HTR-8/SVneo (cell line): Measurements from ENCODE around the gene MARCOL.
A peak's percentile ranks its signal among the peaks of the same experiment; 100 is the strongest.
"Not testable (repeated sequence)": the region's sequence is repeated elsewhere in the genome, so short reads cannot be mapped to it uniquely, and the experiment has no call there.

ENCODE experiments used
- DNase-seq: peaks from one replicate; pipeline ENCODE4 v3.0.0; 2011; ENCODE audit warnings: low spot score, mixed read lengths; ENCODE audit not compliant: insufficient read length
- FAIRE-seq: peaks from 2 replicates; lab custom pipeline; 2011; peaks lifted over from hg19 to GRCh38; lab: Jason Lieb, UNC

MARCOL gene

GRCh38 chr5:148261221-148261620, 22.9 kb downstream of the MARCOL start:
- FAIRE-seq: no peak
- DNase-seq: no peak

DNA sequence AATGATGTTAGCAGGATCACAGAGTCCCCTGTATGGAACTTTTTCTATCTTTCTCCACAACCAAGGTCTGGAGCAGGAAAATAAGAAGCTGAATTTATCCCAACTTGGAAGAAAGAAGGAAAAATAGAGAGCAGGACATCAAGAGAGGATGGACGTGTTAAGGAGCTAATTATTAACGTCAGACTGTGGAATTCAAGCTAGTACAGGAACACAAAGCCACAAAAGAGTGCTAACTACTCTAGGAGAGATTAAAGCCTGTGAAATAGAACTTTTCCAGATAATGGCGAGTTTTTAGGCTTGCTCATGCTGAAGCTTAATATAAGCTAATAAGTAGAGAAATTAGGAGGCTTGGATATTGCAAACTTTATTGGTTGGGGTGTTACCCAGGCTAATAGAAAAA, 29.6 kb downstream of the MARCOL start:
- no peak for DNase-seq
- FAIRE-seq: no peak

DNA sequence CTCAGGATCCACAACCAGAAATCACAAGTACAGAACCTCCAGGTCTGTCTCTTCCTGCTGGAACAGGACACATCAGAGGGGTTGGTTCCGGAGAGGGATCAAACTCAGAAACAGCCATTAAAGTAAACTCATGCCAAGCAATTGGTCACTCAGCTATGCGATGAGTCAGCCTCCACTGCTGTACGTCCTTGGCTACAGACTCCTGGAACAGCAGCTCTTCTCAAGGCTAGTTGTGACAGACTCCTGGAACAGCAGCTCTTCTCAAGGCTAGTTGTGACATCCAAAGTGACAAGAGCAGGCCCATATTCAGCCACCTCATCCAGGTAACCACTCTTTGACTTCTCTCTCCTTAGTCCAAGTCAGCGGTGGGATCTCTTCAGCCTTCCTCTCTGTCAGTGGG, 30.2 kb downstream of the MARCOL start, which contains the start of gene SPINK13:
Gene SPINK13, plus strand, starts transcription at position 229 of the 400 bp plus-strand sequence. CDS start 1,279 bp downstream, outside the sequence.
- FAIRE-seq: no peak
- peak; percentile 2 for DNase-seq

DNA sequence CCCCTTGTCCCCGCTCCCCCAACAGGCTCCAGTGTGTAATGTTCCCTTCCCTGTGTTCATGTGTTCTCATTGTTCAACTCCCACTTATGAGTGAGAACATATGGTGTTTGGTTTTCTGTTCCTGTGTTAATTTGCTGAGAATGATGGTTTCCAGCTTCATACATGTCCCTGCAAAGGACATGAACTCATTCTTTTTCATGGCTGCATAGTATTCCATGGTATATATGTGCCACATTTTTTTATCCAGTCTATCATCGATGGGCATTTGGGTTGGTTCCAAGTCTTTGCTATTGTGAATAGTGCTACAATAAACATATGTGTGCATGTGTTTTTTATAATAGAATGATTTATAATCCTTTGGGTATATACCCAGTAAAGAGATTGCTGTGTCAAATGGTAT, 36.8 kb downstream of the MARCOL start:
- FAIRE-seq, DNase-seq: not testable (repeated sequence)

GRCh38 chr5:148280893-148281292, 42.6 kb downstream of the MARCOL start:
- not testable (repeated sequence) for DNase-seq, FAIRE-seq

GRCh38 chr5:148281336-148281735, 43.0 kb downstream of the MARCOL start:
- not testable (repeated sequence) for DNase-seq, FAIRE-seq

DNA sequence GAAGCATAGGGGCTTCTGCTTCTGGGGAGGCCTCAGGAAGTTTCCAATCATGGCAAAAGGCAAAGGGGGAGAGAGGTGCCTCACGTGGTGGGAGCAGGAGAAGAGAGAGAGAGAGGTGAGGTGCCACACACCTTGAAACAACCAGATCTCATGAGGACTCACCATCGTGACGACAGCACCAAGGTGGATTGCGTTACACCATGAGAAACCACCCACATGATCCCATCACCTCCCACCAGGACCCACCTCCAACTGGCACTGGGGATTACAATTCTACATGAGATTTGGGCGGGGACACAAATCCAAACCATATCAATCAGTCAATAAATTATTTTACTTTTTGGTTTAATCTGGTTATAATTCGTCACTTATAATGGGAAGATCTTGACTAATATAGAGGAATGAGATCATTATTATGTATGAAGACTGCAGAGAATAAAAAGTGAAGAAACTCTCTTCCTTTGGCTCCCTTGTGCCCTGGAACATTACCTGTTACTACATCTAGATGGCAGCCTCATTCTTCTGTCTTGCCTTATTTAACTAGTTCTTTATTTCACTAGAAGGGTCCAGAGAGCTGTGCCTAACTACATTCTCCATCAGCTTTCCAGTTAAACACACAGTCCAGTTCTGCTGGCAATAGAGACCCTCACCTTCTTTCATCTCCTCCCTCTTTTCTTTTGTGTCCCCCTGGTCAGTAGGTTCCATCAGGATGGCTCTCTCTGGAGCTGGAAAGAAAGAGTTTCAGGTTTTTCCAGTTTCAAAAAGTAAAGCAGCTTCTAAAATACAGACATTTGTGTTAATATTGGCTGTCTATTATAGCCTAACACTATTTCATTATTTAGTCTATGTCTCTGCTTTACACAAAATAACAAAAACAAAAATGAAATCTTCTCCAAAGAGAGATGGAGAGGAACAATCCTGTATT, 52.2 kb downstream of the MARCOL start:
- DNase-seq: no peak
- FAIRE-seq: no peak
